C4-2B (cell line): ENCODE measurements around the gene CFAP97D2.

ENCODE experiments used
- ZFX ChIP-seq: fragments of 450-650 bp; IDR thresholded peaks from 2 replicates; pipeline ENCODE4 v1.6.1; 2017
- TF ChIP-seq, protein P1 (sequence below): fragments of 450-650 bp; conservative IDR thresholded peaks from 2 replicates; pipeline ENCODE4 v1.5.1; 2017; ENCODE audit warnings: mild to moderate bottlenecking

GRCh38 chr13:114259974-114260373 lies 80.9 kb downstream of the CFAP97D2 start:
- TF ChIP-seq, protein P1, sequence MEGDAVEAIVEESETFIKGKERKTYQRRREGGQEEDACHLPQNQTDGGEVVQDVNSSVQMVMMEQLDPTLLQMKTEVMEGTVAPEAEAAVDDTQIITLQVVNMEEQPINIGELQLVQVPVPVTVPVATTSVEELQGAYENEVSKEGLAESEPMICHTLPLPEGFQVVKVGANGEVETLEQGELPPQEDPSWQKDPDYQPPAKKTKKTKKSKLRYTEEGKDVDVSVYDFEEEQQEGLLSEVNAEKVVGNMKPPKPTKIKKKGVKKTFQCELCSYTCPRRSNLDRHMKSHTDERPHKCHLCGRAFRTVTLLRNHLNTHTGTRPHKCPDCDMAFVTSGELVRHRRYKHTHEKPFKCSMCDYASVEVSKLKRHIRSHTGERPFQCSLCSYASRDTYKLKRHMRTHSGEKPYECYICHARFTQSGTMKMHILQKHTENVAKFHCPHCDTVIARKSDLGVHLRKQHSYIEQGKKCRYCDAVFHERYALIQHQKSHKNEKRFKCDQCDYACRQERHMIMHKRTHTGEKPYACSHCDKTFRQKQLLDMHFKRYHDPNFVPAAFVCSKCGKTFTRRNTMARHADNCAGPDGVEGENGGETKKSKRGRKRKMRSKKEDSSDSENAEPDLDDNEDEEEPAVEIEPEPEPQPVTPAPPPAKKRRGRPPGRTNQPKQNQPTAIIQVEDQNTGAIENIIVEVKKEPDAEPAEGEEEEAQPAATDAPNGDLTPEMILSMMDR: no peak
- TF ChIP-seq ZFX: no peak
